MM.1S (cell line): Measurements from ENCODE around the gene SLU7.

Experiments
- DNase-seq: peaks from one replicate; pipeline ENCODE4 v3.0.0-alpha.2; 2015
- H2AFZ ChIP-seq: fragments of 300-600 bp; sonication (generic); 2 replicates; pipeline ENCODE4 v1.6.0; 2016; ENCODE audit warnings: antibody characterized with exemption, low read length
- H3F3A ChIP-seq: fragments of 300-600 bp; sonication (generic); 2 replicates; pipeline ENCODE4 v1.6.1; 2016; ENCODE audit warnings: mild to moderate bottlenecking, antibody characterized with exemption, low read length, moderate library complexity, mixed read lengths; ENCODE audit not compliant: insufficient read depth
- H3K27ac ChIP-seq: fragments of 300-600 bp; sonication (generic); 2 replicates; pipeline ENCODE4 v1.5.1; 2016; ENCODE audit warnings: mild to moderate bottlenecking, low read length
- H3K27me3 ChIP-seq: fragments of 300-600 bp; sonication (generic); replicated peaks from 2 replicates; pipeline ENCODE4 v1.6.0; 2016; ENCODE audit warnings: low read length; ENCODE audit not compliant: insufficient read depth
- H3K36me3 ChIP-seq: fragments of 300-600 bp; sonication (generic); replicated peaks from 2 replicates; pipeline ENCODE4 v1.6.1; 2016; ENCODE audit warnings: mild to moderate bottlenecking, low read length, mixed read lengths; ENCODE audit not compliant: insufficient read depth
- H3K4me1 ChIP-seq: fragments of 300-600 bp; sonication (generic); 2 replicates; pipeline ENCODE4 v1.6.1; 2016; ENCODE audit warnings: low read length, mixed read lengths
- H3K4me2 ChIP-seq: fragments of 300-600 bp; sonication (generic); 2 replicates; pipeline ENCODE4 v1.6.0; 2016; ENCODE audit warnings: low read depth, low read length
- H3K4me3 ChIP-seq: fragments of 300-600 bp; sonication (generic); 2 replicates; pipeline ENCODE4 v1.5.1; 2016; ENCODE audit warnings: low read length, mixed read lengths
- H3K79me2 ChIP-seq: fragments of 300-600 bp; sonication (generic); 2 replicates; pipeline ENCODE4 v1.6.1; 2016; ENCODE audit warnings: mixed run types, low read length, mixed read lengths
- H3K9ac ChIP-seq: fragments of 300-600 bp; sonication (generic); 2 replicates; pipeline ENCODE4 v1.6.1; 2016; ENCODE audit warnings: low read length, mixed read lengths
- H3K9me2 ChIP-seq: fragments of 300-600 bp; sonication (generic); replicated peaks from 2 replicates; pipeline ENCODE4 v1.6.1; 2016; ENCODE audit warnings: mild to moderate bottlenecking, low read length, mixed read lengths; ENCODE audit not compliant: insufficient read depth
- H3K9me3 ChIP-seq: fragments of 300-600 bp; sonication (generic); replicated peaks from 2 replicates; pipeline ENCODE4 v1.6.1; 2016; ENCODE audit warnings: mild to moderate bottlenecking, low read length, mixed read lengths; ENCODE audit not compliant: insufficient read depth
- H4K20me1 ChIP-seq: fragments of 300-600 bp; sonication (generic); 2 replicates; pipeline ENCODE4 v1.6.1; 2016; ENCODE audit warnings: mild to moderate bottlenecking, low read length, moderate library complexity, mixed read lengths; ENCODE audit not compliant: insufficient read depth
- EZH2 ChIP-seq: fragments of 300-600 bp; sonication (generic); optimal IDR thresholded peaks from 2 replicates; pipeline ENCODE3; 2017; ENCODE audit warnings: low read depth, mild to moderate bottlenecking, antibody characterized with exemption, low read length, mixed read lengths
- EZH2phosphoT487 ChIP-seq: fragments of 300-600 bp; sonication (generic); IDR thresholded peaks from 2 replicates; pipeline ENCODE4 v1.6.1; 2018; ENCODE audit warnings: antibody characterized with exemption, low read length
- TF ChIP-seq, protein P1 (sequence below): fragments of 300-600 bp; sonication (generic); IDR thresholded peaks from 2 replicates; pipeline ENCODE4 v1.5.1; 2016; ENCODE audit warnings: antibody characterized with exemption, low read length, mixed read lengths

The SLU7 gene

DNA sequence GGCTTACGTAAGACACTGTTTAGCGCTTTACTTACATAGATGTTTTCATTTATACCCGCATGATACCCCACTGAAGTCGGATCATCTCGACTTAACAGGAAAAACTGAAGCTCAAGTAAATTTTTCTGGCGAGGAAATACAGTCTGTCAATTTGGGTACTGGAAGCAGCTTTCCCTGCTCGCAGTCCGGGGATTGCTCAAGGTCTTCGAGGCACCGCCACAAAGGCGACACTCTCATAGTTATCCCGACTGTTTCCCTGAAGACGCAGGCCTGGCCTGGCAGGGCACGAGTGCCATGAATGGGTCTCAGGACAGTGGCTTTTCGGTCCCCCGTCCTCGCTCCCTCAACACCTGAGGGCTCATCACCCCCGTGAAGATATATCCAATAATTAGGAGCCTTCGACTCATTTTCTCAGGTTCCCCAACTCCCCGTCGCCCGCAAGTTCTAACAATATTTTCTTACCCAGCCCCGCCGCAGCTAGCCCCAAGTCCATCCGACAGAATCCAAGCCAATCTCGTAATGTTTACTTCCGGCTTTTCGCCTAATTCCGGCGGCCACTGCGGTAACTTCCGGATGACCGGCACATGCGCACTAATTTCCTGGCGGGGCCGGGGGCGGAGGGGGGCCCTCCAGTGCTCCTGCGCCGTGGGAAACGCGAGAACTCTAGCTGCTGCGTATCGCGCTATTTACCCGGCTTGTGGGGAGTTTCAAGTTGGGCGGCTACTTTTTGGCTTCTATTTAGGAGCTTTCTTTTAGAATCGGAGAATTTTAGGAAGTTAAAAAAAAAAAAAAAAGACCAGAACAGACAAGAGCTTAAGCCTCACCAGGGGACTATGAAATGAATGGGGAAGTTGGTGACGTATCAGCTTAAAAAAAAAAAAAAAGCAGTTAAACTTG, at the start of gene SLU7:
SLU7 (minus strand) TSS at position 521 of the 897 bp plus-strand sequence. CDS start 3,787 bp downstream, outside the sequence.
- Histone ChIP-seq H3K9me3 (no peaks in the 10 kb centered on the region), H3F3A (peaks cover 28% of the 10 kb centered on the region), H3K9me2 (no peaks in the 10 kb centered on the region), H3K27ac (peak within 1 kb of the TSS; percentile 91), H3K79me2 (peaks cover 59% of the 10 kb centered on the region), H3K4me3 (peak within 1 kb of the TSS; percentile 98), H3K27me3 (no peaks in the 10 kb centered on the region), H3K4me2 (peak within 1 kb of the TSS; percentile 80), H2AFZ (peak within 1 kb of the TSS; percentile 84), H3K9ac (peak within 1 kb of the TSS; percentile 81), H3K4me1 (peaks cover 31% of the 10 kb centered on the region), H3K36me3 (no peaks in the 10 kb centered on the region; the same call in 1 of the 2 replicates), H4K20me1 (no peaks in the 10 kb centered on the region)
- peak; percentile 93 for DNase-seq
- TF ChIP-seq, protein P1, sequence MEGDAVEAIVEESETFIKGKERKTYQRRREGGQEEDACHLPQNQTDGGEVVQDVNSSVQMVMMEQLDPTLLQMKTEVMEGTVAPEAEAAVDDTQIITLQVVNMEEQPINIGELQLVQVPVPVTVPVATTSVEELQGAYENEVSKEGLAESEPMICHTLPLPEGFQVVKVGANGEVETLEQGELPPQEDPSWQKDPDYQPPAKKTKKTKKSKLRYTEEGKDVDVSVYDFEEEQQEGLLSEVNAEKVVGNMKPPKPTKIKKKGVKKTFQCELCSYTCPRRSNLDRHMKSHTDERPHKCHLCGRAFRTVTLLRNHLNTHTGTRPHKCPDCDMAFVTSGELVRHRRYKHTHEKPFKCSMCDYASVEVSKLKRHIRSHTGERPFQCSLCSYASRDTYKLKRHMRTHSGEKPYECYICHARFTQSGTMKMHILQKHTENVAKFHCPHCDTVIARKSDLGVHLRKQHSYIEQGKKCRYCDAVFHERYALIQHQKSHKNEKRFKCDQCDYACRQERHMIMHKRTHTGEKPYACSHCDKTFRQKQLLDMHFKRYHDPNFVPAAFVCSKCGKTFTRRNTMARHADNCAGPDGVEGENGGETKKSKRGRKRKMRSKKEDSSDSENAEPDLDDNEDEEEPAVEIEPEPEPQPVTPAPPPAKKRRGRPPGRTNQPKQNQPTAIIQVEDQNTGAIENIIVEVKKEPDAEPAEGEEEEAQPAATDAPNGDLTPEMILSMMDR = no peak
- no peak for TF ChIP-seq EZH2
- no peak for TF ChIP-seq EZH2phosphoT487

DNA sequence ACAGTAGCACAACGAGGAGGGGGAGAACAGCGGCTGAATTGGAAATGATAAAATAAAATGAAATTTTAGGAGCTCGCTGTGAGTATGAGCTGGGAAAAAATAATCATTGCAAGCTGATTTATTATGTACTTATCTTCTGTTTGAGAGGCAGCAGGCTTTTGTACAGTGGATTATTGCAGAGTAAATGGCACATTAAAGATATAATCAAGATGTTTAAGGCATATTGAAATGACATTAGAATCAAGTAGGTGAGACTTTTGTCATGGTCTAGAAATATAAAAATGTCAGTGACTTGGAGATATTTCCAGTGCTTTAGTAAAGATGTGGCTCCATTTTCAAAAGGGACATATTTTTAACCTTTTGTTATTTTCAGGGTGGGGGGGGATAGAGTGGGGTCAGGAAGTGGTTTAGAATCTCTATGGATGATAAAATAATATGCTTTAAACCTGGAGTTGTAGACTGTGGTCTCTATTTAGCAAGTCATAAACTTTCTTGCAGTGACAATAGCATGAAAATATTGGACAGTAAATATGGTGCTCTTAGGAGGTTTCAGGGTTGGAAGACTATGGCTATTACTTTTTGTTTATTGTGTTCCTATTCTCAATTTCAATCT, 49.6 kb upstream of the SLU7 start:
- Histone ChIP-seq H3K9me3 (no peaks in the 10 kb centered on the region), H3K27ac (peak overlapping the region; percentile 94), H3K79me2 (peaks cover 58% of the 10 kb centered on the region), H3K27me3 (no peaks in the 10 kb centered on the region), H3K36me3 (no peaks in the 10 kb centered on the region; the same call in 1 of the 2 replicates), H3K4me2 (peak overlapping the region; percentile 85), H4K20me1 (peaks cover 2% of the 10 kb centered on the region; the same call in 1 of the 2 replicates), H2AFZ (0 out of 2 replicates have a peak overlapping the region, but pooled peaks have one; percentile 71), H3K9me2 (no peaks in the 10 kb centered on the region), H3F3A (peaks cover 22% of the 10 kb centered on the region), H3K4me1 (peaks cover 43% of the 10 kb centered on the region), H3K4me3 (peak overlapping the region; percentile 87), H3K9ac (peak overlapping the region; percentile 88)
- TF ChIP-seq, protein P1 = no peak
- TF ChIP-seq EZH2 = no peak
- no peak for TF ChIP-seq EZH2phosphoT487
- DNase-seq = no peak

DNA sequence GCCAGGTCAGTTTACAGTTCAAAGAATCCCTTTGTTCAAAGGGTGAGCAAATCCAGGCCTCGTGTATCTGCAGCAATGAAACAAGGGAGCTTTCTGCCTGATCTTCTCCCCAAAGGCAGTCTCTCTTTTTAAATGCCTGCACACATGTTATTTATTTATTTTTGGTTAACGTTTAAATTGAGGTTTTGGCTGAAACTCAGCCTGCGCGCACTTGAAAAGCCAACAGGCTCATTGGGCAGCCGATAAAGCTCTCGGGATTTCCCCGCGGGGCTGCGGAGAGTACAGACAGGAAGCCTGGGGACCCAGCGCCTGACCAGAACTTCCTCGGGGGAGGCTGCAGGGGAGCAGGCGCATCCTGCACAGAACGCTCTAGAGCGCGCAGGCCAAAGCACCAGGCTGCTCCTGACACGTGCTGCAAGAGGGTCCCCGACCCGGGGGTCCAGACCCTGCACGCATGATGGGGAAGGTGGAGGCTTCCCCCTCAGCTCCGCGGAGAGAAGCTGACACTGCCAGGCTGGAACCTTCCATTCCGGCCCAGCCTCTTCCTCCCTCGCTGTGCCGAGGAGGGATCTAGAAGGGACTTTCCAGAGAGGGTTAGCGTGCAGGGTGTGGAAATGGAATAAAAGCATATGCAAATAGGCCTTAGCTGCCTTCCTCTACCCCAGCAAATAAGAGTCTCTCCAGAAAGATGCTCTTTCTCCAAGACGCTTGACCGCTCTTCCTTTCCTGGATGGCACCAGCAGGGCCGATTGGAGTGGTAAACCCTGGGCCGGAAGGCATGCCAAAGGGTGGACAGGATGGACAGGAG, 48.9 kb upstream of the SLU7 start:
- no peaks in the 10 kb centered on the region for H3K36me3 ChIP-seq
- H3K27me3 ChIP-seq = no peaks in the 10 kb centered on the region
- peak overlapping the region; percentile 88 for H3K9ac ChIP-seq
- H3K9me3 ChIP-seq = no peaks in the 10 kb centered on the region
- H3K4me1 ChIP-seq = peaks cover 41% of the 10 kb centered on the region
- peak overlapping the region; percentile 94 for H3K27ac ChIP-seq
- peak overlapping the region; percentile 87 for H3K4me3 ChIP-seq
- peak overlapping the region; percentile 85 for H3K4me2 ChIP-seq
- peaks cover 22% of the 10 kb centered on the region for H3F3A ChIP-seq
- H2AFZ ChIP-seq = peak overlapping the region; percentile 71; the same call in 1 of the 2 replicates
- H4K20me1 ChIP-seq = no peaks in the 10 kb centered on the region
- peak; percentile 97 for DNase-seq
- peaks cover 51% of the 10 kb centered on the region for H3K79me2 ChIP-seq
- TF ChIP-seq, protein P1 = no peak
- TF ChIP-seq EZH2phosphoT487 = no peak
- TF ChIP-seq EZH2 = no peak
- H3K9me2 ChIP-seq = no peaks in the 10 kb centered on the region
